Ishikawa (cell line): ENCODE results near the gene SLC25A18.

ENCODE experiments used
- CEBPB ChIP-seq: IDR thresholded peaks from 2 replicates; pipeline ENCODE4 v1.6.1; 2012
- CREB1 ChIP-seq: IDR thresholded peaks from 2 replicates; pipeline ENCODE4 v1.6.1; 2012; ENCODE audit warnings: low read depth
- EGR1 ChIP-seq: IDR thresholded peaks from 2 replicates; pipeline ENCODE4 v1.6.1; 2012
- EP300 ChIP-seq: IDR thresholded peaks from 2 replicates; pipeline ENCODE4 v1.6.1; 2012; ENCODE audit warnings: borderline replicate concordance
- FOXM1 ChIP-seq: IDR thresholded peaks from 2 replicates; pipeline ENCODE4 v1.6.1; 2012; ENCODE audit warnings: low read depth, borderline replicate concordance
- NFIC ChIP-seq: IDR thresholded peaks from 2 replicates; pipeline ENCODE4 v1.6.1; 2012
- RAD21 ChIP-seq: IDR thresholded peaks from 2 replicates; pipeline ENCODE4 v1.6.1; 2012; ENCODE audit warnings: low read depth
- REST ChIP-seq: IDR thresholded peaks from 2 replicates; pipeline ENCODE4 v1.6.1; 2012; ENCODE audit warnings: low read depth, mild to moderate bottlenecking
- TAF1 ChIP-seq: IDR thresholded peaks from 2 replicates; pipeline ENCODE4 v1.6.1; 2012; ENCODE audit warnings: low read depth, mild to moderate bottlenecking
- TCF12 ChIP-seq: IDR thresholded peaks from 2 replicates; pipeline ENCODE4 v1.6.1; 2012; ENCODE audit warnings: low read depth
- TEAD4 ChIP-seq: IDR thresholded peaks from 2 replicates; pipeline ENCODE4 v1.6.1; 2012
- USF1 ChIP-seq: IDR thresholded peaks from 2 replicates; pipeline ENCODE4 v1.6.1; 2012
- YY1 ChIP-seq: IDR thresholded peaks from 2 replicates; pipeline ENCODE4 v1.6.1; 2012; ENCODE audit warnings: low read depth
- ZBTB7A ChIP-seq: IDR thresholded peaks from 2 replicates; pipeline ENCODE4 v1.6.1; 2012; ENCODE audit warnings: low read depth
- TF ChIP-seq, protein P1 (sequence below): IDR thresholded peaks from 2 replicates; pipeline ENCODE4 v1.6.1; 2012

SLC25A18 gene

GRCh38 chr22:17586831-17587440 lies 23.6 kb downstream of the SLC25A18 start:
- TF ChIP-seq NFIC (no peak), TCF12 (no peak), EGR1 (no peak), RAD21 (no peak), REST (no peak), EP300 (no peak), USF1 (no peak)

GRCh38 chr22:17587629-17588028 lies 24.3 kb downstream of the SLC25A18 start:
- TF ChIP-seq ZBTB7A, result no peak

GRCh38 chr22:17588606-17589005 lies 25.3 kb downstream of the SLC25A18 start:
- TF ChIP-seq TEAD4 (no peak), USF1 (no peak), ZBTB7A (no peak), CEBPB (no peak), EGR1 (no peak), CREB1 (no peak), EP300 (no peak), TCF12 (no peak), REST (no peak)
- TF ChIP-seq, protein P1, sequence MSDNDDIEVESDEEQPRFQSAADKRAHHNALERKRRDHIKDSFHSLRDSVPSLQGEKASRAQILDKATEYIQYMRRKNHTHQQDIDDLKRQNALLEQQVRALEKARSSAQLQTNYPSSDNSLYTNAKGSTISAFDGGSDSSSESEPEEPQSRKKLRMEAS, result no peak

GRCh38 chr22:17589810-17590375 lies 26.6 kb downstream of the SLC25A18 start:
- TF ChIP-seq EP300, result no peak
- no peak for TF ChIP-seq YY1
- TF ChIP-seq FOXM1, result no peak
- TF ChIP-seq CEBPB, result no peak
- no peak for TF ChIP-seq NFIC
- TF ChIP-seq REST, result no peak

DNA sequence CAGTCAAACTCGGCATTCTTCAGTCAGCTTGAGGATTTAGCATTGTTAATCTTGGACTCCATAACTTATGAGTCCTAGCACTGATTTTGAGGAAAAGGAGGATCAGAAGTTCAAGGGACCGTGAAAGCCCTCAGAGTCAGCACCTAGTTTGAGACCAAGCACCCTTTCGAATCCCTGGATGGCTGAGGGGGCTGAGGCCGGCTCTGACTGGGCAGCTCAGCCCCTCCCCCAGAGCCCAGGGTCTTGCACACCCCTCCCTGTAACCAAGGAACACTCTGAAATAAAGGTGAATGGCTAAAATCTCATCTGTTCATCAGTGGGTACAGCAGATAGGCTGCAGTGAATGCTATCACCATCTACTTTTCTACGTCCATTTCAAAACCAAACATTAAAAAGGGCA lies 27.3 kb downstream of the SLC25A18 start:
- no peak for TF ChIP-seq EGR1
- no peak for TF ChIP-seq YY1
- TF ChIP-seq RAD21, result no peak
- TF ChIP-seq TEAD4, result no peak
- no peak for TF ChIP-seq ZBTB7A
- TF ChIP-seq USF1, result no peak
- TF ChIP-seq REST, result no peak
- no peak for TF ChIP-seq TAF1
- TF ChIP-seq EP300, result no peak
- TF ChIP-seq FOXM1, result no peak
- TF ChIP-seq NFIC, result no peak
- TF ChIP-seq TCF12, result no peak
- TF ChIP-seq, protein P1, result no peak
- TF ChIP-seq CREB1, result no peak
- no peak for TF ChIP-seq CEBPB
